Keratinocyte (primary cell): Measurements from ENCODE around the gene CCDC33.

ENCODE experiments used
- CTCF ChIP-seq, 3 experiments: IDR thresholded peaks in 1 of 3; conservative IDR thresholded peaks in 1 of 3; optimal IDR thresholded peaks in 1 of 3; 2 replicates in 2 of 3; 3 replicates in 1 of 3; pipeline versions ENCODE3 to v1.5.1; 2011; ENCODE audit warnings: low read length in 3 of 3, mild to moderate bottlenecking in 3 of 3, moderate library complexity in 2 of 3, control low read depth in 1 of 3, inconsistent platforms in 1 of 3; ENCODE audit not compliant: insufficient read depth in 2 of 3; ENCODE audit errors: extremely low read depth in 1 of 3
- EZH2 ChIP-seq: IDR thresholded peaks from one replicate; pipeline ENCODE4 v1.6.1; 2012; ENCODE audit warnings: inconsistent platforms, mild to moderate bottlenecking, low read length, moderate library complexity

GRCh38 chr15:74239051-74239705, 3.1 kb downstream of the CCDC33 start:
- TF ChIP-seq CTCF (optimal IDR thresholded peaks at IDR 0.05 in 1 of 3, IDR thresholded peaks at IDR 0.05 in 1 of 3, conservative IDR thresholded peaks at IDR 0.05 in 1 of 3; ENCODE audit: extremely low read depth in 1 of 3, insufficient read depth in 2 of 3, low read length in 3 of 3) (no peak), EZH2 (no peak)
